K562 (cell line): ENCODE measurements around the gene PLPP7.

Source experiments
- BCLAF1 ChIP-seq, 2 experiments: fragments of 450-650 bp in 1 of 2; IDR thresholded peaks; 2 replicates each; pipeline ENCODE4 v1.6.1; 2011 to 2017; ENCODE audit warnings: low read depth in 2 of 2, antibody characterized with exemption in 1 of 2, borderline replicate concordance in 1 of 2, low read length in 1 of 2, mild to moderate bottlenecking in 1 of 2, mixed read lengths in 1 of 2; ENCODE audit not compliant: control insufficient read depth in 1 of 2
- CBX2 ChIP-seq: fragments of 200-600 bp; sonication (generic); IDR thresholded peaks from one replicate; pipeline ENCODE4 v1.6.1; 2012; ENCODE audit warnings: mild to moderate bottlenecking, low read length, inconsistent platforms; ENCODE audit not compliant: insufficient read depth, poor library complexity, severe bottlenecking
- EP300 ChIP-seq: IDR thresholded peaks from 2 replicates; pipeline ENCODE4 v1.6.1; 2012; ENCODE audit warnings: low read length, improper control_type of control experiment
- IRF1 ChIP-seq: sonication (generic); formaldehyde crosslinking; IDR thresholded peaks from 2 replicates; pipeline ENCODE4 v1.8.0; 2022; ENCODE audit warnings: missing genetic modification reagents, mild to moderate bottlenecking, borderline replicate concordance
- MAX ChIP-seq: sonication (generic); formaldehyde crosslinking; IDR thresholded peaks from 2 replicates; pipeline ENCODE4 v1.9.0; 2022; ENCODE audit warnings: mild to moderate bottlenecking, missing genetic modification reagents
- NEUROD1 ChIP-seq: fragments of 150-350 bp; IDR thresholded peaks from 2 replicates; pipeline ENCODE4 v1.6.1; 2014; ENCODE audit warnings: borderline replicate concordance, low read length, low read depth; ENCODE audit not compliant: partially characterized antibody
- NFRKB ChIP-seq: fragments of 450-650 bp; IDR thresholded peaks from 2 replicates; pipeline ENCODE4 v1.6.1; 2016; ENCODE audit warnings: low read depth
- UBTF ChIP-seq, 2 experiments: IDR thresholded peaks; 2 replicates each; pipeline ENCODE4 v1.6.1; 2012; ENCODE audit warnings: improper control_type of control experiment in 2 of 2, low read depth in 2 of 2, low read length in 2 of 2, borderline replicate concordance in 1 of 2
- ZFP36 ChIP-seq: fragments of 150-350 bp; IDR thresholded peaks from 2 replicates; pipeline ENCODE4 v1.6.1; 2018; ENCODE audit warnings: low read length, low read depth; ENCODE audit not compliant: partially characterized antibody

- TF ChIP-seq UBTF (IDR thresholded peaks at IDR 0.05; ENCODE audit: borderline replicate concordance in 1 of 2, low read depth in 2 of 2, low read length in 2 of 2) (no peak), NEUROD1 (no peak), ZFP36 (no peak), NFRKB (no peak), EP300 (no peak), BCLAF1 (IDR thresholded peaks at IDR 0.05; ENCODE audit: borderline replicate concordance in 1 of 2, control insufficient read depth in 1 of 2, low read depth in 2 of 2, low read length in 1 of 2) (no peak), IRF1 (no peak), CBX2 (no peak), MAX (CRISPR knock-in tag) (no peak)
Observed at GRCh38 chr9:131347376-131348020, 58.0 kb downstream of the PLPP7 start.
